ENCODE results near the gene LGI1. TPM values are rescaled to one million over a fixed set of nuclear protein-coding genes. Genes with fewer than 3 reads are reported as not detected.

Gene LGI1
- total RNA-seq, 1 experiment from 2014 or later: not detected

GRCh38 chr10:93745408-93746065 lies 12.2 kb upstream of the LGI1 start:
- no TSS peak for BruUV-seq (replicated peaks)
- no peak overlapping the region for H3K4me3 ChIP-seq (ENCODE audit: low read depth in 2 of 2, low read length in 2 of 2)
- no peaks in the 10 kb centered on the region; the same call in 1 of the 2 replicates for H3K27me3 ChIP-seq (ENCODE audit: control insufficient read depth, insufficient read depth, low read length)
- H3K9me3 ChIP-seq (ENCODE audit: control insufficient read depth, insufficient read depth, low read depth, low read length): no peaks in the 10 kb centered on the region
- intact Hi-C loops (cut with micrococcal nuclease; ENCODE audit: unreplicated experiment) (loop anchor here (1.0 kb wide), 1 partner anchor 71 kb away; no protein-coding TSS in a partner anchor), in situ Hi-C loops (cut with HindIII; ENCODE audit: low pct_unique_long_range_greater_than_20kb, low sequenced_read_pairs) (no loop called here)
- CTCF ChIA-PET: interaction anchor here (0.5 to 4.3 kb wide), 7 partner anchors 9 to 337 kb away, joined by 3 to 51 read pairs (median 4); partner anchors contain the start of gene LGI1
- TF ChIP-seq POLR2AphosphoS5 (IDR thresholded peaks at IDR 0.05; ENCODE audit: low read depth, low read length): no peak
- no peak for TF ChIP-seq SIN3A (IDR thresholded peaks at IDR 0.05; ENCODE audit: borderline replicate concordance, insufficient read depth, low read depth, low read length)
- peak; percentile 87 for TF ChIP-seq CTCF (IDR thresholded peaks at IDR 0.05)
- TF ChIP-seq TCF7L2 (IDR thresholded peaks at IDR 0.05; ENCODE audit: low read depth, low read length): no peak
- no peak for TF ChIP-seq REST (IDR thresholded peaks at IDR 0.05; ENCODE audit: insufficient read depth in 1 of 2, low read depth in 2 of 2, low read length in 1 of 2)
- no peak overlapping the region for H3K27ac ChIP-seq (ENCODE audit: low read length)
- no peaks in the 10 kb centered on the region for H3K36me3 ChIP-seq (ENCODE audit: control insufficient read depth, insufficient read depth, low read length)
- POLR2A ChIA-PET: no interaction called here
- peaks cover 17% of the 10 kb centered on the region for H3K4me1 ChIP-seq (ENCODE audit: control insufficient read depth, insufficient read depth, low read length)
- ATAC-seq: peak; percentile 69
- no peak for DNase-seq (ENCODE audit: low read depth, low spot score)

GRCh38 chr10:93746844-93747284 lies 10.9 kb upstream of the LGI1 start:
- CTCF ChIA-PET: interaction anchor here (0.6 to 4.3 kb wide), 3 partner anchors 68 to 774 kb away, joined by 4 to 51 read pairs (median 10); no protein-coding TSS in a partner anchor
- TF ChIP-seq CTCF (IDR thresholded peaks at IDR 0.05) (peak; percentile 77), TCF7L2 (IDR thresholded peaks at IDR 0.05; ENCODE audit: low read depth, low read length) (no peak), POLR2AphosphoS5 (IDR thresholded peaks at IDR 0.05; ENCODE audit: low read depth, low read length) (peak; percentile 40; the same call in 1 of the 2 replicates), SIN3A (IDR thresholded peaks at IDR 0.05; ENCODE audit: borderline replicate concordance, insufficient read depth, low read depth, low read length) (no peak), REST (IDR thresholded peaks at IDR 0.05; ENCODE audit: insufficient read depth in 1 of 2, low read depth in 2 of 2, low read length in 1 of 2) (no peak)

More at GRCh38 chr10:93746844-93747284, 10.9 kb upstream of the LGI1 start:
- in situ Hi-C loops (cut with HindIII; ENCODE audit: low pct_unique_long_range_greater_than_20kb, low sequenced_read_pairs) (no loop called here), intact Hi-C loops (cut with micrococcal nuclease; ENCODE audit: unreplicated experiment) (no loop called here)
- POLR2A ChIA-PET: interaction anchor here (0.6 kb wide), 1 partner anchor 30 kb away, joined by 4 read pairs; no protein-coding TSS in a partner anchor
- Histone ChIP-seq H3K27ac (ENCODE audit: low read length) (no peak overlapping the region), H3K9me3 (ENCODE audit: control insufficient read depth, insufficient read depth, low read depth, low read length) (no peaks in the 10 kb centered on the region), H3K36me3 (ENCODE audit: control insufficient read depth, insufficient read depth, low read length) (no peaks in the 10 kb centered on the region), H3K4me1 (ENCODE audit: control insufficient read depth, insufficient read depth, low read length) (peaks cover 17% of the 10 kb centered on the region), H3K27me3 (ENCODE audit: control insufficient read depth, insufficient read depth, low read length) (no peaks in the 10 kb centered on the region), H3K4me3 (ENCODE audit: low read depth in 2 of 2, low read length in 2 of 2) (no peak overlapping the region)
- BruUV-seq (replicated peaks): no TSS peak
- peak; percentile 92 for DNase-seq (ENCODE audit: low read depth, low spot score)
- ATAC-seq: peak; percentile 91

All from Panc1 (cell line).